Superior temporal gyrus (tissue), 1 donor: ENCODE results near the gene EGFL7.
"Not testable (repeated sequence)": the region's sequence is repeated elsewhere in the genome, so short reads cannot be mapped to it uniquely, and the experiment has no call there.

ENCODE experiments used
- DNase-seq: peaks from one replicate; pipeline ENCODE4 v3.0.0-alpha.2; 2016; ENCODE audit errors: extremely low spot score

Gene EGFL7

GRCh38 chr9:136697821-136698526 is 35.3 kb downstream of the EGFL7 start:
- no peak for DNase-seq

- DNase-seq: no peak
These were observed 36.0 kb downstream of the EGFL7 start for GRCh38 chr9:136698635-136699246.

- DNase-seq: no peak
These were observed 37.6 kb downstream of the EGFL7 start for GRCh38 chr9:136700304-136700703.

- no peak for DNase-seq
These were observed 38.4 kb downstream of the EGFL7 start for GRCh38 chr9:136700959-136701667.

- no peak for DNase-seq
These were observed 38.9 kb downstream of the EGFL7 start for GRCh38 chr9:136701668-136702053.

GRCh38 chr9:136703276-136703860 is 40.7 kb downstream of the EGFL7 start:
- DNase-seq: no peak

GRCh38 chr9:136704741-136705140 is 42.0 kb downstream of the EGFL7 start:
- not testable (repeated sequence) for DNase-seq

GRCh38 chr9:136705564-136705963 is 42.8 kb downstream of the EGFL7 start:
- DNase-seq: no peak

GRCh38 chr9:136707011-136707410 is 44.3 kb downstream of the EGFL7 start:
- DNase-seq: no peak

GRCh38 chr9:136707849-136708517 is 45.3 kb downstream of the EGFL7 start:
- no peak for DNase-seq

GRCh38 chr9:136709454-136710109 is 46.9 kb downstream of the EGFL7 start:
- no peak for DNase-seq

- DNase-seq: no peak
These were observed 47.8 kb downstream of the EGFL7 start for GRCh38 chr9:136710543-136710942.

- DNase-seq: not testable (repeated sequence)
These were observed 48.5 kb downstream of the EGFL7 start for GRCh38 chr9:136711219-136711648.

GRCh38 chr9:136711751-136712689 is 49.3 kb downstream of the EGFL7 start, which contains the start of gene DIPK1B:
TSS of gene DIPK1B (plus strand) at chr9:136712572. CDS start at chr9:136712666, 94 bp downstream.
- no peak for DNase-seq

GRCh38 chr9:136712690-136713544 is 50.2 kb downstream of the EGFL7 start:
- no peak for DNase-seq

- no peak for DNase-seq
These were observed 50.8 kb downstream of the EGFL7 start for GRCh38 chr9:136713550-136713949.

GRCh38 chr9:136714096-136714892 is 51.6 kb downstream of the EGFL7 start:
- DNase-seq: no peak

GRCh38 chr9:136714893-136715274 is 52.2 kb downstream of the EGFL7 start:
- DNase-seq: no peak
